GM12878 (cell line): ENCODE measurements around the gene GRK1. TPM values are rescaled to one million over a fixed set of nuclear protein-coding genes. Genes with fewer than 3 reads are reported as not detected.

Experiments
- ATAC-seq: fragments of 200-7000 bp; cut with Tn5 transposase; 3 replicates; pipeline ENCODE4 v1.9.1; 2020; ENCODE audit warnings: mild to moderate bottlenecking, moderate library complexity
- BruUV-seq: library from RNA; stranded (reverse); fragments of 400-500 nt; replicated peaks from 2 replicates; lab custom pipeline; 2021; lab: Mats Ljungman, UMichigan
- CTCF ChIA-PET: fragments of 300-600 bp; sonication (Branson Sonifier 250); formaldehyde crosslinking; extraction: SDS; loops from one replicate; lab custom pipeline; 2021; ENCODE audit warnings: inconsistent platforms; lab: Yijun Ruan, JAX
- POLR2A ChIA-PET: fragments of 350-600 bp; formaldehyde crosslinking; extraction: SDS; loops from one replicate; lab custom pipeline; 2021; ENCODE audit warnings: inconsistent platforms; lab: Charles Lee
- RAD21 ChIA-PET: fragments of 300-600 bp; sonication (Branson Sonifier 250); formaldehyde crosslinking; loops from one replicate; lab custom pipeline; 2023; ENCODE audit warnings: antibody characterized with exemption; ENCODE audit not compliant: unreplicated experiment; lab: Charles Lee
- SMC1A ChIA-PET: fragments of 300-600 bp; sonication (Branson Sonifier 250); formaldehyde crosslinking; loops from one replicate; lab custom pipeline; 2023; ENCODE audit not compliant: unreplicated experiment, uncharacterized antibody; lab: Charles Lee
- DNase-seq: peaks from one replicate; pipeline ENCODE4 v3.0.0-alpha.2; 2011; ENCODE audit warnings: low read depth, low spot score
- FAIRE-seq: peaks from 3 replicates; lab custom pipeline; 2011; peaks lifted over from hg19 to GRCh38; lab: Jason Lieb, UNC
- H2AFZ ChIP-seq: 2 replicates; pipeline ENCODE4 v1.6.0; 2011; ENCODE audit warnings: low read depth, low read length, control low read depth; ENCODE audit not compliant: control insufficient read depth
- H3K27ac ChIP-seq: 2 replicates; pipeline ENCODE4 v1.5.1; 2011; ENCODE audit warnings: control low read depth; ENCODE audit not compliant: control insufficient read depth, insufficient read depth
- H3K27me3 ChIP-seq, 2 experiments: replicated peaks in 1 of 2; 2 replicates each; pipeline versions ENCODE4 v1.6.0 to v1.6.1; 2011; ENCODE audit warnings: low read length in 1 of 2; ENCODE audit not compliant: control insufficient read depth in 2 of 2, insufficient read depth in 2 of 2
- H3K36me3 ChIP-seq, 2 experiments: 2 replicates each; pipeline ENCODE4 v1.5.1; 2011; ENCODE audit warnings: low read length in 1 of 2; ENCODE audit not compliant: control insufficient read depth in 2 of 2, insufficient read depth in 2 of 2
- H3K4me1 ChIP-seq: 2 replicates; pipeline ENCODE4 v1.6.1; 2011; ENCODE audit warnings: mild to moderate bottlenecking, low read length, moderate library complexity, mixed read lengths; ENCODE audit not compliant: control insufficient read depth, insufficient read depth
- H3K4me2 ChIP-seq: 2 replicates; pipeline ENCODE4 v1.6.0; 2011; ENCODE audit warnings: control low read depth; ENCODE audit not compliant: control insufficient read depth, insufficient read depth
- H3K4me3 ChIP-seq: fragments of 200-600 bp; sonication (generic); 2 replicates; pipeline ENCODE4 v1.5.1; 2016
- H3K79me2 ChIP-seq: 2 replicates; pipeline ENCODE4 v1.6.0; 2011; ENCODE audit warnings: low read length; ENCODE audit not compliant: control insufficient read depth, insufficient read depth
- H3K9ac ChIP-seq: 2 replicates; pipeline ENCODE4 v1.8.0; 2011; ENCODE audit warnings: low read length, control low read depth, mixed read lengths; ENCODE audit not compliant: control insufficient read depth, insufficient read depth
- H3K9me3 ChIP-seq: replicated peaks from 3 replicates; pipeline ENCODE4 v1.5.1; 2011; ENCODE audit warnings: mild to moderate bottlenecking, low read length; ENCODE audit not compliant: control insufficient read depth, insufficient read depth
- H4K20me1 ChIP-seq: 2 replicates; pipeline ENCODE4 v1.6.0; 2011; ENCODE audit not compliant: control insufficient read depth, insufficient read depth
- CBFB ChIP-seq: IDR thresholded peaks from 2 replicates; pipeline ENCODE4 v1.6.1; 2016; ENCODE audit warnings: antibody characterized with exemption, low read depth
- CHD1 ChIP-seq: IDR thresholded peaks from 2 replicates; pipeline ENCODE4 v1.6.1; 2012; ENCODE audit warnings: low read depth, low read length, improper control_type of control experiment
- GABPA ChIP-seq: IDR thresholded peaks from 2 replicates; pipeline ENCODE4 v1.6.1; 2014; ENCODE audit warnings: antibody characterized with exemption, low read depth, mild to moderate bottlenecking, inconsistent platforms
- HDAC2 ChIP-seq: fragments of 200-600 bp; sonication (generic); IDR thresholded peaks from 2 replicates; pipeline ENCODE4 v1.6.1; 2017
- KAT2A ChIP-seq: conservative IDR thresholded peaks from 2 replicates; pipeline ENCODE4 v1.6.1; 2011; ENCODE audit warnings: low read depth, low read length; ENCODE audit not compliant: control insufficient read depth
- MTA3 ChIP-seq: IDR thresholded peaks from 2 replicates; pipeline ENCODE4 v1.6.1; 2012; ENCODE audit warnings: low read length, inconsistent platforms, borderline replicate concordance
- NBN ChIP-seq: fragments of 450-650 bp; IDR thresholded peaks from 2 replicates; pipeline ENCODE4 v1.6.1; 2016
- PAX5 ChIP-seq: IDR thresholded peaks from 2 replicates; pipeline ENCODE4 v1.6.1; 2011; ENCODE audit warnings: low read depth, low read length, borderline replicate concordance
- POLR2A ChIP-seq: IDR thresholded peaks from 2 replicates; pipeline ENCODE4 v1.6.1; 2011; ENCODE audit warnings: low read depth, mild to moderate bottlenecking, low read length
- SREBF1 ChIP-seq: IDR thresholded peaks from 2 replicates; pipeline ENCODE4 v1.6.1; 2012; ENCODE audit warnings: mild to moderate bottlenecking, low read length
- SRF ChIP-seq, 2 experiments: IDR thresholded peaks; 2 replicates each; pipeline ENCODE4 v1.6.1; 2011; ENCODE audit warnings: low read depth in 2 of 2, low read length in 2 of 2, mild to moderate bottlenecking in 1 of 2, moderate library complexity in 1 of 2
- WGBS: methylation state at CpG from one replicate; pipeline ENCODE4 v1.1.6; 2016; ENCODE audit warnings: low lambda C conversion rate; ENCODE audit not compliant: insufficient replicate concordance, insufficient coverage; ENCODE audit errors: missing lambda C conversion rate; 5-methylcytosine and 5-hydroxymethylcytosine counted together
- in situ Hi-C: fragments of 300-500 bp; cut with MboI; formaldehyde crosslinking; loops from 9 replicates; pipeline ENCODE4 v1.14.3; 2018; ENCODE audit warnings: mixed read lengths
- intact Hi-C: fragments of 100-400 bp; cut with micrococcal nuclease; formaldehyde crosslinking; loops from one replicate; pipeline ENCODE4 v1.14.2; 2022; ENCODE audit not compliant: unreplicated experiment
- polyA plus RNA-seq, 11 experiments: library from polyadenylated mRNA; depleted of rRNA in 4 of 11; unstranded in 6 of 11; stranded (reverse) in 5 of 11; fragments of >200 nt; fragmentation: Nextera tagmentation in 4 of 11; fragmentation: Illumina TruSeq in 1 of 11; extraction: Ambion mirVana in 4 of 11; extraction: Trizol in 1 of 11; gene quantifications; 1 replicate in 1 of 11; 2 replicates in 10 of 11; pipeline versions ENCODE4 v1.2.1 to v1.2.3, GENCODE V29; 2011 to 2016; ENCODE audit warnings: inconsistent platforms in 2 of 11, missing spikeins in 2 of 11, low read depth in 1 of 11
- total RNA-seq, 4 experiments: library from RNA; depleted of rRNA in 3 of 4; stranded (reverse); fragments of >200 nt in 3 of 4; fragmentation: Illumina TruSeq in 1 of 4; extraction: Trizol in 1 of 4; gene quantifications; 2 replicates each; pipeline versions ENCODE4 v1.2.1 to v1.2.3, GENCODE V29; 2013 to 2021
- TF ChIP-seq, protein P1 (sequence below): fragments of 150-350 bp; IDR thresholded peaks from 2 replicates; pipeline ENCODE4 v1.6.1; 2014; ENCODE audit warnings: mild to moderate bottlenecking, low read depth, low read length
- TF ChIP-seq, protein P2 (sequence below): fragments of 450-650 bp; IDR thresholded peaks from 2 replicates; pipeline ENCODE4 v1.6.1; 2018; ENCODE audit warnings: borderline replicate concordance, mild to moderate bottlenecking; ENCODE audit not compliant: partially characterized antibody

The GRK1 gene
- total and polyA plus RNA-seq, 10 of the 15 experiments (the other 5 are each of a cell fraction or from before 2014, with no cell fraction given), result under 0.01 to 0.04 TPM; not detected in 8

DNA sequence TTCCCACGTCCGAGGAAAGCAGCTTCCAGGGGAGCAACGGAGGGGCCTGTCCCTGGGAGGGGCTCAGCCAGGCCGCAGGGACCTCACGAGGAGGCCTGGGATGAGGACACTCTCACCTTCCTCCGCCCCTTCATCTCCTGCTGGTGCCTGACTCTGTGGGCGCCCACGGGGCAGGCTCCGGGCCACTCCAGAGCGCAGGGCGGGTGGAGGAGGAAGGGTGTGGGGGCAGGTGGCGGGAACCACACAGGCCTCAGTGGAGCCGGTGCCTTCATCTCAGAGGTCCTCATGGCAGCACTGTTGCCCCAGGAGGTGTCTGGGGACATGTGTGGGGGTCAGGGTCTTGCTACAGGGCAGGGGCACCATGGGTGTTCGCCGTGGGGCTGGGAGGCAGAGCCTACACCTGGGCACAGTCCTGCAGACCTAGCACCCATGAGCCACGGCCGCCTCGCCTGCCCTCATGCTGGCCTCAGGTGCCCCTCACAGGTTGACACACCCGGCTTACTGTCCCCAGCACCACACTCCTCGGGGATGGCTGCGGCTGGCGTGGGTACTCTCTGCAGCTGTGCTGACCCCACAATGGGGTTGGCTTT lies 81.9 kb downstream of the GRK1 start:
- ATAC-seq (no peak), DNase-seq (no peak), FAIRE-seq (no peak)
- no peaks in the 10 kb centered on the region for H3K27me3 ChIP-seq
- POLR2A ChIA-PET, result no interaction called here
- intact Hi-C loops (no loop called here), in situ Hi-C loops (no loop called here)
- TF ChIP-seq NBN (no peak), CBFB (no peak), POLR2A (no peak), PAX5 (no peak), HDAC2 (no peak), CHD1 (no peak), KAT2A (no peak), SRF (IDR thresholded peaks at IDR 0.05; ENCODE audit: low read depth in 2 of 2, low read length in 2 of 2) (no peak), GABPA (no peak), SREBF1 (no peak), MTA3 (no peak)
- TF ChIP-seq, protein P1, sequence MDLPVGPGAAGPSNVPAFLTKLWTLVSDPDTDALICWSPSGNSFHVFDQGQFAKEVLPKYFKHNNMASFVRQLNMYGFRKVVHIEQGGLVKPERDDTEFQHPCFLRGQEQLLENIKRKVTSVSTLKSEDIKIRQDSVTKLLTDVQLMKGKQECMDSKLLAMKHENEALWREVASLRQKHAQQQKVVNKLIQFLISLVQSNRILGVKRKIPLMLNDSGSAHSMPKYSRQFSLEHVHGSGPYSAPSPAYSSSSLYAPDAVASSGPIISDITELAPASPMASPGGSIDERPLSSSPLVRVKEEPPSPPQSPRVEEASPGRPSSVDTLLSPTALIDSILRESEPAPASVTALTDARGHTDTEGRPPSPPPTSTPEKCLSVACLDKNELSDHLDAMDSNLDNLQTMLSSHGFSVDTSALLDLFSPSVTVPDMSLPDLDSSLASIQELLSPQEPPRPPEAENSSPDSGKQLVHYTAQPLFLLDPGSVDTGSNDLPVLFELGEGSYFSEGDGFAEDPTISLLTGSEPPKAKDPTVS, result no peak
- TF ChIP-seq, protein P2, sequence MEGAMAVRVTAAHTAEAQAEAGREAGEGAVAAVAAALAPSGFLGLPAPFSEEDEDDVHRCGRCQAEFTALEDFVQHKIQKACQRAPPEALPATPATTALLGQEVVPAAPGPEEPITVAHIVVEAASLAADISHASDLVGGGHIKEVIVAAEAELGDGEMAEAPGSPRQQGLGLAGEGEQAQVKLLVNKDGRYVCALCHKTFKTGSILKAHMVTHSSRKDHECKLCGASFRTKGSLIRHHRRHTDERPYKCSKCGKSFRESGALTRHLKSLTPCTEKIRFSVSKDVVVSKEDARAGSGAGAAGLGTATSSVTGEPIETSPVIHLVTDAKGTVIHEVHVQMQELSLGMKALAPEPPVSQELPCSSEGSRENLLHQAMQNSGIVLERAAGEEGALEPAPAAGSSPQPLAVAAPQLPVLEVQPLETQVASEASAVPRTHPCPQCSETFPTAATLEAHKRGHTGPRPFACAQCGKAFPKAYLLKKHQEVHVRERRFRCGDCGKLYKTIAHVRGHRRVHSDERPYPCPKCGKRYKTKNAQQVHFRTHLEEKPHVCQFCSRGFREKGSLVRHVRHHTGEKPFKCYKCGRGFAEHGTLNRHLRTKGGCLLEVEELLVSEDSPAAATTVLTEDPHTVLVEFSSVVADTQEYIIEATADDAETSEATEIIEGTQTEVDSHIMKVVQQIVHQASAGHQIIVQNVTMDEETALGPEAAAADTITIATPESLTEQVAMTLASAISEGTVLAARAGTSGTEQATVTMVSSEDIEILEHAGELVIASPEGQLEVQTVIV, result no peak
- no peak overlapping the region for H3K27ac ChIP-seq
- H3K9ac ChIP-seq, result no peak overlapping the region
- H4K20me1 ChIP-seq, result no peaks in the 10 kb centered on the region
- H3K9me3 ChIP-seq, result no peaks in the 10 kb centered on the region; the same call in 2 of the 3 replicates
- BruUV-seq, result no TSS peak
- RAD21 ChIA-PET, result no interaction called here
- CTCF ChIA-PET, result no interaction called here
- no peaks in the 10 kb centered on the region for H3K4me1 ChIP-seq
- SMC1A ChIA-PET, result no interaction called here
- no peaks in the 10 kb centered on the region for H3K79me2 ChIP-seq
- H3K4me3 ChIP-seq, result no peak overlapping the region
- no peak overlapping the region for H3K4me2 ChIP-seq
- no peaks in the 10 kb centered on the region for H3K36me3 ChIP-seq
- WGBS, result 40% methylated on average over 19 of the region's 22 CpGs
- no peak overlapping the region for H2AFZ ChIP-seq
